ENCODE measurements around the gene ZSCAN26.

ZSCAN26 gene

DNA sequence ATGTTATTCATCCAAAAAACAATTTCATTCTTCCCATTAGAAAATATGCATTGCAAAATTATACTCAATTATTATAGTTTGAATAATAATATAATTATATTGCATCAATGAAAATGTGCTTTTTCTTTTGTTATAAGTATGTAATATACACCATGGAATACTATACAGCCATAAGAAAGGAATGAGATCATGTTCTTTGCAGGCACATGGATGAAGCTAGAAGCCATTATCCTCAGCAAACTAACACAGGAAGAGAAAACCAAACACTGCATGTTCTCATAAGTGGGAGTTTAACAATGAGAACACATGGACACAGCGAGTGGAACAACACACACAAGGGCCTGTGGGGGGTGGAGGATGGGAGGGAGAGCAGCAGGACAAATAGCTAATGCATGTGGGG is 9.9 kb upstream of the ZSCAN26 start:
- FAIRE-seq (no peak), DNase-seq (ENCODE audit: insufficient read length, low spot score) (no peak)
- TF ChIP-seq, protein P1, sequence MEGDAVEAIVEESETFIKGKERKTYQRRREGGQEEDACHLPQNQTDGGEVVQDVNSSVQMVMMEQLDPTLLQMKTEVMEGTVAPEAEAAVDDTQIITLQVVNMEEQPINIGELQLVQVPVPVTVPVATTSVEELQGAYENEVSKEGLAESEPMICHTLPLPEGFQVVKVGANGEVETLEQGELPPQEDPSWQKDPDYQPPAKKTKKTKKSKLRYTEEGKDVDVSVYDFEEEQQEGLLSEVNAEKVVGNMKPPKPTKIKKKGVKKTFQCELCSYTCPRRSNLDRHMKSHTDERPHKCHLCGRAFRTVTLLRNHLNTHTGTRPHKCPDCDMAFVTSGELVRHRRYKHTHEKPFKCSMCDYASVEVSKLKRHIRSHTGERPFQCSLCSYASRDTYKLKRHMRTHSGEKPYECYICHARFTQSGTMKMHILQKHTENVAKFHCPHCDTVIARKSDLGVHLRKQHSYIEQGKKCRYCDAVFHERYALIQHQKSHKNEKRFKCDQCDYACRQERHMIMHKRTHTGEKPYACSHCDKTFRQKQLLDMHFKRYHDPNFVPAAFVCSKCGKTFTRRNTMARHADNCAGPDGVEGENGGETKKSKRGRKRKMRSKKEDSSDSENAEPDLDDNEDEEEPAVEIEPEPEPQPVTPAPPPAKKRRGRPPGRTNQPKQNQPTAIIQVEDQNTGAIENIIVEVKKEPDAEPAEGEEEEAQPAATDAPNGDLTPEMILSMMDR (IDR thresholded peaks at IDR 0.05; ENCODE audit: insufficient read depth, missing control alignments) = no peak

DNA sequence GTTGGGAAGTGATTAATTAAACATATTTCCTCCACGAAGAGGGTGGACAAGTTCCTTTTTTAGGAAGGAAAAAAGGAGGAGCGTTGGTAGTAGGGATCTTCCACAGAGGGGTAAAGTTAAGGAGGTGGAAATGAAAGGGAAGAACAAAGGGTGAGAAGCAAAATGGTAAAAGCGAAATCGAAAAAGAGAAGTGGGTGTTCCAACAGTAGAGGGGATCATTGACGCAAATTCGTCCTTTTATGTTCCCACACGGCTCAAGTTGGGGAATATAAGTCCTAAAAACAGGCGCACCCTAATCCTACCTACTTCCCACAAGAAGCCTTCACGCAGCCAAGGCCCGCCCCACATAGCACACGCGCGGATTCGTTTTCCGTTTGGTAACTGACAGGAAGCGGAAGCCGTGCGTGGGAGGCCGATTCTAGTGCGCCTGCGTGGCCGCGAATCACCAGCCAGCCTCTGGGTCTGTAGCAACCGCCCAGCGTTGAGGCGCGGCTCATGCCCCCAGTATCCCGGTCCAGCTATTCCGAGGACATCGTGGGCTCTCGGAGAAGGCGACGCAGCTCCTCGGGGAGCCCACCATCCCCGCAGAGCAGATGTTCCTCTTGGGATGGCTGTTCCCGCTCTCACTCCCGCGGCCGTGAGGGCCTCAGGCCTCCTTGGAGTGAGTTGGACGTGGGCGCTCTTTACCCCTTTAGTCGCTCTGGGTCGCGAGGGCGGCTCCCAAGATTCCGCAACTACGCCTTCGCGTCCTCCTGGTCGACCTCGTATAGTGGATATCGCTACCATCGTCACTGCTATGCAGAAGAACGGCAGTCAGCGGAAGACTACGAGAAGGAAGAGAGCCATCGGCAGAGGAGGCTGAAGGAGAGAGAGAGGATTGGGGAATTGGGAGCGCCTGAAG is 7.8 kb upstream of the ZSCAN26 start, which contains the start of gene NKAPL:
Gene NKAPL, plus strand, starts transcription at position 421 of the 901 bp plus-strand sequence. Its CDS starts 75 bp downstream, at position 496.
- TF ChIP-seq, protein P1 (IDR thresholded peaks at IDR 0.05; ENCODE audit: insufficient read depth, missing control alignments) = no peak
- FAIRE-seq (no peak), DNase-seq (ENCODE audit: insufficient read length, low spot score) (no peak)

- FAIRE-seq = no peak
- no peak for DNase-seq (ENCODE audit: insufficient read length, low spot score)
- TF ChIP-seq, protein P1 (IDR thresholded peaks at IDR 0.05; ENCODE audit: insufficient read depth, missing control alignments) = no peak
These were observed 3.0 kb upstream of the ZSCAN26 start for GRCh38 chr6:28263922-28264321.

DNA sequence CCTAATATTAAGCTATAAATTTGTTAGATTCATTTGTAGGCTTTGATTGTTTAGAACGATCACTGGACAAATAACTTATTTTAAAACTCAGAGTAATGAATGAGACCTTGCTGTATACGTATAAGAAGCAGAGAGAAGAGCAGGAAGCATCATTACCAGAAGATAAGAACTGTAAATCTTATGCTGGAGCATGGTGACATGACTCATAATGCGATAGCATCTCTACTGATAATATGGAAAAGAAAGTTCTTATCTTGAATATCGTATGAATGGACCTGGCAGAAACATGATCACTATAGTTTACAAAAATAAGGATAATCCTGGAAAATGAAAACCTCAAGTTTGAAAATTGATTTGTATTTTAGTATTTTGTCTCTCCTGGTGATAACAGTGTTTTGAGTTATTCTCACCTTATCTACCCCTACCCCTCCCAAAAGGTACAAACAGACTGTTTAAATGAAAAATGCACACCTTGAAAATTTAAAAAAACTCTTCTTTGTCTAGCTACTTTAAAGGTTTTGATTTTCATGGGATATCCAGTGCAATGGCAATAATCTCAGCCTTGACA is 2.0 kb upstream of the ZSCAN26 start:
- TF ChIP-seq, protein P1 (IDR thresholded peaks at IDR 0.05; ENCODE audit: insufficient read depth, missing control alignments) = no peak
- DNase-seq (ENCODE audit: insufficient read length, low spot score) (no peak), FAIRE-seq (no peak)

- DNase-seq (ENCODE audit: insufficient read length, low spot score) (no peak), FAIRE-seq (no peak)
- TF ChIP-seq, protein P1 (IDR thresholded peaks at IDR 0.05; ENCODE audit: insufficient read depth, missing control alignments) = no peak
These were observed 381 bp upstream of the ZSCAN26 start for GRCh38 chr6:28266563-28266961.

GRCh38 chr6:28267695-28268059 is 734 bp downstream of the ZSCAN26 start:
- TF ChIP-seq, protein P1 (IDR thresholded peaks at IDR 0.05; ENCODE audit: insufficient read depth, missing control alignments) = no peak
- no peak for FAIRE-seq
- DNase-seq (ENCODE audit: insufficient read length, low spot score) = no peak

DNA sequence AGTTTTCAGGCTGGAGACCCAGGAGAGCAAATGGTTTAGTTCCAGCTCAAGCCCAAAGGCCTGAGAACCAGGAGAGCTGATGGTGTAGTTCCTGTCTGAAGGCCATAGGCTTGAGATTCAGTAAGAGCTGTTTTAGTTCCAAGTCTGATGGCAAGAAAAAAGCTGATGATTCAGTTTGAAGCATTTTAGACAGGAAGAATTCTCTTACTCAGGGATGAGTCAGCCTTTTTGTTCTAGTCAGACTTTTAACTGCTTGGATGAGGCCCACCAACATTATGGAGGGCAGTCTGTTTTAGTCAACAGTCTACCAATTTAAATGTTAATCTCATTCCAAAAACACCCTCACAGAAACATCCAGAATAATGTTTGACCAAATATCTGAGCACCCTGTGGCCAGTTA is 2.5 kb downstream of the ZSCAN26 start:
- FAIRE-seq = no peak
- TF ChIP-seq, protein P1 (IDR thresholded peaks at IDR 0.05; ENCODE audit: insufficient read depth, missing control alignments) = no peak
- no peak for DNase-seq (ENCODE audit: insufficient read length, low spot score)

Data from D721Med (cell line).